ENCODE measurements around the gene FAT2.

Gene FAT2

GRCh38 chr5:151551985-151552384 is 39.1 kb downstream of the FAT2 start:
- H3K4me1 ChIP-seq (ENCODE audit: control insufficient read depth, insufficient read depth, low read length) = no peaks in the 10 kb centered on the region
- H3K9ac ChIP-seq (ENCODE audit: low read length) = no peak overlapping the region
- H3K27me3 ChIP-seq (ENCODE audit: control insufficient read depth, insufficient read depth, low read length) = no peaks in the 10 kb centered on the region
- H3K36me3 ChIP-seq (ENCODE audit: control insufficient read depth, insufficient read depth, low read length) = no peaks in the 10 kb centered on the region
- H3K27ac ChIP-seq (ENCODE audit: low read depth, low read length) = no peak overlapping the region
- no peak overlapping the region for H3K4me3 ChIP-seq (ENCODE audit: low read depth, low read length)
- H3K9me3 ChIP-seq (ENCODE audit: control insufficient read depth, insufficient read depth, low read depth, low read length) = no peaks in the 10 kb centered on the region

- H3K9ac ChIP-seq (ENCODE audit: low read length) = no peak overlapping the region
- no peaks in the 10 kb centered on the region for H3K4me1 ChIP-seq (ENCODE audit: control insufficient read depth, insufficient read depth, low read length)
- no peaks in the 10 kb centered on the region for H3K27me3 ChIP-seq (ENCODE audit: control insufficient read depth, insufficient read depth, low read length)
- H3K4me3 ChIP-seq (ENCODE audit: low read depth, low read length) = no peak overlapping the region
- no peaks in the 10 kb centered on the region for H3K9me3 ChIP-seq (ENCODE audit: control insufficient read depth, insufficient read depth, low read depth, low read length)
- no peaks in the 10 kb centered on the region for H3K36me3 ChIP-seq (ENCODE audit: control insufficient read depth, insufficient read depth, low read length)
- H3K27ac ChIP-seq (ENCODE audit: low read depth, low read length) = no peak overlapping the region
Measured at GRCh38 chr5:151550146-151550545, 41.0 kb downstream of the FAT2 start.

- H3K9me3 ChIP-seq (ENCODE audit: control insufficient read depth, insufficient read depth, low read depth, low read length) = no peaks in the 10 kb centered on the region
- no peak overlapping the region for H3K4me3 ChIP-seq (ENCODE audit: low read depth, low read length)
- no peak overlapping the region for H3K27ac ChIP-seq (ENCODE audit: low read depth, low read length)
- no peak overlapping the region for H3K9ac ChIP-seq (ENCODE audit: low read length)
- H3K27me3 ChIP-seq (ENCODE audit: control insufficient read depth, insufficient read depth, low read length) = no peaks in the 10 kb centered on the region
- no peaks in the 10 kb centered on the region for H3K36me3 ChIP-seq (ENCODE audit: control insufficient read depth, insufficient read depth, low read length)
- H3K4me1 ChIP-seq (ENCODE audit: control insufficient read depth, insufficient read depth, low read length) = no peaks in the 10 kb centered on the region
Measured at GRCh38 chr5:151549713-151550112, 41.4 kb downstream of the FAT2 start.

- Histone ChIP-seq H3K36me3 (ENCODE audit: control insufficient read depth, insufficient read depth, low read length) (no peaks in the 10 kb centered on the region), H3K9me3 (ENCODE audit: control insufficient read depth, insufficient read depth, low read depth, low read length) (no peaks in the 10 kb centered on the region), H3K4me3 (ENCODE audit: low read depth, low read length) (no peak overlapping the region), H3K4me1 (ENCODE audit: control insufficient read depth, insufficient read depth, low read length) (no peaks in the 10 kb centered on the region), H3K9ac (ENCODE audit: low read length) (no peak overlapping the region), H3K27ac (ENCODE audit: low read depth, low read length) (no peak overlapping the region), H3K27me3 (ENCODE audit: control insufficient read depth, insufficient read depth, low read length) (no peaks in the 10 kb centered on the region)
Measured at GRCh38 chr5:151547364-151547763, 43.8 kb downstream of the FAT2 start.

GRCh38 chr5:151541571-151541970 is 49.6 kb downstream of the FAT2 start:
- Histone ChIP-seq H3K4me3 (ENCODE audit: low read depth, low read length) (no peak overlapping the region), H3K27me3 (ENCODE audit: control insufficient read depth, insufficient read depth, low read length) (no peaks in the 10 kb centered on the region), H3K4me1 (ENCODE audit: control insufficient read depth, insufficient read depth, low read length) (no peaks in the 10 kb centered on the region), H3K27ac (ENCODE audit: low read depth, low read length) (no peak overlapping the region), H3K9me3 (ENCODE audit: control insufficient read depth, insufficient read depth, low read depth, low read length) (no peaks in the 10 kb centered on the region), H3K36me3 (ENCODE audit: control insufficient read depth, insufficient read depth, low read length) (no peaks in the 10 kb centered on the region), H3K9ac (ENCODE audit: low read length) (no peak overlapping the region)
